Measurements from ENCODE around the gene SPEG. TPM values are rescaled to one million over a fixed set of nuclear protein-coding genes. Genes with fewer than 3 reads are reported as not detected.

Gene SPEG
- total and polyA plus RNA-seq, 3 donors from 2014 or later: 16.0 to 24.3 (median 23.0) TPM

GRCh38 chr2:219498280-219499057, 63.8 kb downstream of the SPEG start, which contains the start of gene GMPPA:
GMPPA (plus strand) TSS chr2:219498891; CDS start chr2:219499976, 1,085 bp downstream.
- peaks cover 17% of the 10 kb centered on the region for H3K4me1 ChIP-seq

GRCh38 chr2:219499058-219499307, 64.3 kb downstream of the SPEG start:
- Histone ChIP-seq H3K9me3 (no peaks in the 10 kb centered on the region), H3K36me3 (ENCODE audit: low read depth, missing control alignments) (no peaks in the 10 kb centered on the region), H3K4me3 (peak overlapping the region; percentile 67 to 77), H3K4me1 (peaks cover 17% of the 10 kb centered on the region), H3K27me3 (no peaks in the 10 kb centered on the region), H3K27ac (peak overlapping the region; percentile 90 to 98)
- intact Hi-C loops (cut with DNase I; ENCODE audit: low total_unique reads): no loop called here
- DNase-seq: no peak
- WGBS, 2 donors: 0% methylated on average over 3 of the region's 3 CpGs
- TF ChIP-seq CTCF (IDR thresholded peaks at IDR 0.05) (no peak), POLR2A (IDR thresholded peaks at IDR 0.05) (no peak)

More at GRCh38 chr2:219498280-219499057, 63.8 kb downstream of the SPEG start, which contains the start of gene GMPPA:
- no peaks in the 10 kb centered on the region for H3K9me3 ChIP-seq
- 0 to 1% methylated on average over 39 to 49 of the region's 49 CpGs for WGBS, 2 donors
- H3K4me3 ChIP-seq: peak within 1 kb of the TSS; percentile 67 to 77
- TF ChIP-seq POLR2A (IDR thresholded peaks at IDR 0.05) (peak; percentile 50), CTCF (IDR thresholded peaks at IDR 0.05) (no peak)
- intact Hi-C loops (cut with DNase I; ENCODE audit: low total_unique reads): no loop called here
- H3K36me3 ChIP-seq (ENCODE audit: low read depth, missing control alignments): no peaks in the 10 kb centered on the region
- DNase-seq: peak; percentile 99
- H3K27ac ChIP-seq: peak within 1 kb of the TSS; percentile 90 to 98
- no peaks in the 10 kb centered on the region for H3K27me3 ChIP-seq

GRCh38 chr2:219499555-219499954, 64.9 kb downstream of the SPEG start:
- no peaks in the 10 kb centered on the region for H3K27me3 ChIP-seq
- H3K27ac ChIP-seq: no peak overlapping the region
- H3K4me3 ChIP-seq: no peak overlapping the region
- TF ChIP-seq POLR2A (IDR thresholded peaks at IDR 0.05): no peak
- no peak for TF ChIP-seq CTCF (IDR thresholded peaks at IDR 0.05)
- WGBS, 2 donors: 39 to 58% methylated on average over 1 of the region's 1 CpG
- intact Hi-C loops (cut with DNase I; ENCODE audit: low total_unique reads): no loop called here
- no peak for DNase-seq
- no peaks in the 10 kb centered on the region for H3K36me3 ChIP-seq (ENCODE audit: low read depth, missing control alignments)
- H3K9me3 ChIP-seq: no peaks in the 10 kb centered on the region
- peaks cover 17% of the 10 kb centered on the region for H3K4me1 ChIP-seq

- no peaks in the 10 kb centered on the region for H3K36me3 ChIP-seq (ENCODE audit: low read depth, missing control alignments)
- H3K9me3 ChIP-seq: no peaks in the 10 kb centered on the region
- peaks cover 17% of the 10 kb centered on the region for H3K4me1 ChIP-seq
- H3K4me3 ChIP-seq: no peak overlapping the region
- H3K27ac ChIP-seq: no peak overlapping the region
- WGBS, 2 donors: 87 to 97% methylated on average over 2 of the region's 2 CpGs
- intact Hi-C loops (cut with DNase I; ENCODE audit: low total_unique reads): no loop called here
- H3K27me3 ChIP-seq: no peaks in the 10 kb centered on the region
- DNase-seq: no peak
- TF ChIP-seq POLR2A (IDR thresholded peaks at IDR 0.05) (no peak), CTCF (IDR thresholded peaks at IDR 0.05) (no peak)
Measured at GRCh38 chr2:219500135-219500534, 65.5 kb downstream of the SPEG start.

- Histone ChIP-seq H3K9me3 (no peaks in the 10 kb centered on the region), H3K27me3 (no peaks in the 10 kb centered on the region), H3K27ac (no peak overlapping the region), H3K4me3 (no peak overlapping the region), H3K4me1 (peaks cover 17% of the 10 kb centered on the region), H3K36me3 (ENCODE audit: low read depth, missing control alignments) (no peaks in the 10 kb centered on the region)
- TF ChIP-seq CTCF (IDR thresholded peaks at IDR 0.05) (no peak), POLR2A (IDR thresholded peaks at IDR 0.05) (no peak)
- intact Hi-C loops (cut with DNase I; ENCODE audit: low total_unique reads): no loop called here
- WGBS, 2 donors: 92 to 98% methylated on average over 13 to 14 of the region's 14 CpGs
- DNase-seq: no peak
Measured at GRCh38 chr2:219501849-219502248, 67.2 kb downstream of the SPEG start.
